ENCODE results near the gene SAMM50.

Gene SAMM50

GRCh38 chr22:44033287-44033686, 78.0 kb downstream of the SAMM50 start:
- Mint-ChIP-seq H3K4me3 (no peak overlapping the region), H3K4me1 (ENCODE audit: low read depth) (peaks cover 6% of the 10 kb centered on the region), H3K27me3 (peaks cover 6% of the 10 kb centered on the region), H3K36me3 (no peaks in the 10 kb centered on the region), H3K27ac (no peak overlapping the region), H3K9me3 (ENCODE audit: low read depth) (no peaks in the 10 kb centered on the region)

- peaks cover 4% of the 10 kb centered on the region for H3K27me3 Mint-ChIP-seq
- peaks cover 6% of the 10 kb centered on the region for H3K4me1 Mint-ChIP-seq (ENCODE audit: low read depth)
- H3K27ac Mint-ChIP-seq, result no peak overlapping the region
- H3K4me3 Mint-ChIP-seq, result no peak overlapping the region
- no peaks in the 10 kb centered on the region for H3K9me3 Mint-ChIP-seq (ENCODE audit: low read depth)
- H3K36me3 Mint-ChIP-seq, result no peaks in the 10 kb centered on the region
Observed at GRCh38 chr22:44033694-44034093, 78.5 kb downstream of the SAMM50 start.

GRCh38 chr22:44037519-44038375, 82.5 kb downstream of the SAMM50 start:
- Mint-ChIP-seq H3K4me3 (no peak overlapping the region), H3K27ac (no peak overlapping the region), H3K9me3 (ENCODE audit: low read depth) (no peaks in the 10 kb centered on the region), H3K27me3 (peaks cover 7% of the 10 kb centered on the region), H3K36me3 (no peaks in the 10 kb centered on the region), H3K4me1 (ENCODE audit: low read depth) (peaks cover 4% of the 10 kb centered on the region)

- Mint-ChIP-seq H3K27ac (no peak overlapping the region), H3K36me3 (no peaks in the 10 kb centered on the region), H3K4me3 (no peak overlapping the region), H3K9me3 (ENCODE audit: low read depth) (no peaks in the 10 kb centered on the region), H3K27me3 (peaks cover 7% of the 10 kb centered on the region), H3K4me1 (ENCODE audit: low read depth) (peaks cover 4% of the 10 kb centered on the region)
Observed at GRCh38 chr22:44039566-44040171, 84.4 kb downstream of the SAMM50 start.

- Mint-ChIP-seq H3K4me3 (no peak overlapping the region), H3K27me3 (peaks cover 7% of the 10 kb centered on the region), H3K27ac (no peak overlapping the region), H3K4me1 (ENCODE audit: low read depth) (peaks cover 4% of the 10 kb centered on the region), H3K9me3 (ENCODE audit: low read depth) (no peaks in the 10 kb centered on the region), H3K36me3 (no peaks in the 10 kb centered on the region)
Observed at GRCh38 chr22:44042249-44043218, 87.3 kb downstream of the SAMM50 start.

GRCh38 chr22:44045145-44045544, 89.9 kb downstream of the SAMM50 start:
- Mint-ChIP-seq H3K27me3 (peaks cover 1% of the 10 kb centered on the region), H3K27ac (no peak overlapping the region), H3K4me1 (ENCODE audit: low read depth) (peaks cover 6% of the 10 kb centered on the region), H3K9me3 (ENCODE audit: low read depth) (no peaks in the 10 kb centered on the region), H3K4me3 (no peak overlapping the region), H3K36me3 (no peaks in the 10 kb centered on the region)
